ENCODE results near the gene TSPEAR.
"Not testable (repeated sequence)": the region's sequence is repeated elsewhere in the genome, so short reads cannot be mapped to it uniquely, and the experiment has no call there.

The TSPEAR gene

GRCh38 chr21:44555200-44555875, 156.0 kb downstream of the TSPEAR start:
- Histone ChIP-seq H3K27ac (no peak overlapping the region), H3K4me1 (ENCODE audit: control insufficient read depth in 1 of 2, insufficient read depth in 1 of 2, low read depth in 1 of 2, low read length in 1 of 2) (peaks cover 0 to 4% of the 10 kb centered on the region in 2 experiments), H3K9me3 (no peaks in the 10 kb centered on the region), H3K4me3 (ENCODE audit: low read depth in 1 of 2, low read length in 1 of 2) (no peak overlapping the region), H3K27me3 (peaks cover 41% of the 10 kb centered on the region), H3K36me3 (no peaks in the 10 kb centered on the region)
- no peak for TF ChIP-seq CTCF (IDR thresholded peaks at IDR 0.05)

GRCh38 chr21:44552681-44553080, 158.7 kb downstream of the TSPEAR start:
- Histone ChIP-seq H3K36me3 (no peaks in the 10 kb centered on the region), H3K9me3 (no peaks in the 10 kb centered on the region), H3K27ac (no peak overlapping the region), H3K27me3 (peaks cover 28% of the 10 kb centered on the region), H3K4me1 (ENCODE audit: control insufficient read depth in 1 of 2, insufficient read depth in 1 of 2, low read depth in 1 of 2, low read length in 1 of 2) (peaks cover 21 to 27% of the 10 kb centered on the region in 2 experiments), H3K4me3 (ENCODE audit: low read depth in 1 of 2, low read length in 1 of 2) (no peak overlapping the region)
- no peak for TF ChIP-seq CTCF (IDR thresholded peaks at IDR 0.05)

GRCh38 chr21:44552136-44552535, 159.2 kb downstream of the TSPEAR start:
- peaks cover 22% of the 10 kb centered on the region for H3K27me3 ChIP-seq
- no peak overlapping the region for H3K4me3 ChIP-seq (ENCODE audit: low read depth in 1 of 2, low read length in 1 of 2)
- H3K27ac ChIP-seq: no peak overlapping the region
- peaks cover 26 to 32% of the 10 kb centered on the region in 2 experiments for H3K4me1 ChIP-seq (ENCODE audit: control insufficient read depth in 1 of 2, insufficient read depth in 1 of 2, low read depth in 1 of 2, low read length in 1 of 2)
- H3K36me3 ChIP-seq: no peaks in the 10 kb centered on the region
- TF ChIP-seq CTCF (IDR thresholded peaks at IDR 0.05): no peak
- H3K9me3 ChIP-seq: no peaks in the 10 kb centered on the region

- no peak for TF ChIP-seq CTCF (IDR thresholded peaks at IDR 0.05)
- no peak within 1 kb of the TSS for H3K4me3 ChIP-seq (ENCODE audit: low read depth in 1 of 2, low read length in 1 of 2)
- H3K27ac ChIP-seq: no peak within 1 kb of the TSS
- H3K27me3 ChIP-seq: peaks cover 17% of the 10 kb centered on the region
- H3K9me3 ChIP-seq: no peaks in the 10 kb centered on the region
- no peaks in the 10 kb centered on the region for H3K36me3 ChIP-seq
- H3K4me1 ChIP-seq (ENCODE audit: control insufficient read depth in 1 of 2, insufficient read depth in 1 of 2, low read depth in 1 of 2, low read length in 1 of 2): peaks cover 33 to 39% of the 10 kb centered on the region in 2 experiments
Observed at GRCh38 chr21:44551340-44551961, 159.9 kb downstream of the TSPEAR start, which contains the start of gene KRTAP10-2. KRTAP10-2 (minus strand) TSS chr21:44551505; CDS start chr21:44551458, 47 bp downstream.

GRCh38 chr21:44550807-44551206, 160.6 kb downstream of the TSPEAR start:
- peaks cover 10% of the 10 kb centered on the region for H3K27me3 ChIP-seq
- no peaks in the 10 kb centered on the region for H3K9me3 ChIP-seq
- H3K27ac ChIP-seq: no peak overlapping the region
- H3K4me1 ChIP-seq (ENCODE audit: control insufficient read depth in 1 of 2, insufficient read depth in 1 of 2, low read depth in 1 of 2, low read length in 1 of 2): peaks cover 34 to 45% of the 10 kb centered on the region in 2 experiments
- no peaks in the 10 kb centered on the region for H3K36me3 ChIP-seq
- TF ChIP-seq CTCF (IDR thresholded peaks at IDR 0.05): no peak
- H3K4me3 ChIP-seq (ENCODE audit: low read depth in 1 of 2, low read length in 1 of 2): no peak overlapping the region

- H3K27ac ChIP-seq, H3K36me3 ChIP-seq, H3K27me3 ChIP-seq: not testable (repeated sequence)
Observed at GRCh38 chr21:44550285-44550684, 161.1 kb downstream of the TSPEAR start.

More at GRCh38 chr21:44550285-44550684, 161.1 kb downstream of the TSPEAR start:
- H3K9me3 ChIP-seq; H3K4me3 ChIP-seq (ENCODE audit: low read depth in 1 of 2, low read length in 1 of 2): not testable (repeated sequence)
- peaks cover 34 to 45% of the 10 kb centered on the region in 2 experiments for H3K4me1 ChIP-seq (ENCODE audit: control insufficient read depth in 1 of 2, insufficient read depth in 1 of 2, low read depth in 1 of 2, low read length in 1 of 2)

All from neutrophil (primary cell).